ENCODE results near the gene PDE6C. TPM values are rescaled to one million over a fixed set of nuclear protein-coding genes. Genes with fewer than 3 reads are reported as not detected.

The PDE6C gene
- total and polyA plus RNA-seq, 4 donors: not detected

GRCh38 chr10:93576888-93577287 is 35.4 kb upstream of the PDE6C start (continued):
- TF ChIP-seq YY1 (IDR thresholded peaks at IDR 0.05) (no peak), SP1 (IDR thresholded peaks at IDR 0.05) (no peak), REST (IDR thresholded peaks at IDR 0.05) (no peak)

DNA sequence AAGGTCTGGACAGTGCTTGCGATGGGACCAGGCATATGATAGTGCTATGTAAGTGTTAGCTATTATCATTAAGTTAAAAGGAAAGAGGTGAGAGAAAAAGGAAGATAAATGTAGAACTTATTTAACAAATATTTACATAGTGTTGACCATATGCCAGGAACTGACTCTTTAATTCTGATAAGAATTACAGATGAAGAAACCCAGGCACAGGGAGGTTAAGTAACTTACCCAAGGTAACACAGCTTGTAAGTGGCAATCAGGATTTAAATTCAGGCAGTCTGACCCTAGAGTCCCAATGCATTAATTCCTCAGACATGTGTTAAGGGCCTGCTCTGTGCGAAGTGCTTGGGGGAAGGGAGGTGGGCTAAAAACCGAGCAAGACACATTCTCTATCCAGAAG is 34.8 kb upstream of the PDE6C start:
- no peaks in the 10 kb centered on the region for H3K27me3 ChIP-seq (ENCODE audit: control insufficient read depth in 4 of 4, insufficient read depth in 4 of 4, low read length in 3 of 4)
- H3K9ac ChIP-seq (ENCODE audit: low read depth in 1 of 2, low read length in 2 of 2): no peak overlapping the region
- no peaks in the 10 kb centered on the region for H3K4me1 ChIP-seq (ENCODE audit: control insufficient read depth in 4 of 4, insufficient read depth in 4 of 4, low read length in 3 of 4)
- DNase-seq (ENCODE audit: low spot score): no peak
- H3K27ac ChIP-seq (ENCODE audit: low read depth in 1 of 2, low read length in 2 of 2): no peak overlapping the region
- no peaks in the 10 kb centered on the region for H3K9me3 ChIP-seq (ENCODE audit: control insufficient read depth in 4 of 4, low read length in 3 of 4)
- H3K36me3 ChIP-seq (ENCODE audit: control insufficient read depth in 4 of 4, insufficient read depth in 3 of 4, low read depth in 1 of 4, low read length in 3 of 4): no peaks in the 10 kb centered on the region
- TF ChIP-seq JUND (IDR thresholded peaks at IDR 0.05) (no peak), FOXA2 (IDR thresholded peaks at IDR 0.05) (no peak), RXRA (IDR thresholded peaks at IDR 0.05) (no peak), EGR1 (IDR thresholded peaks at IDR 0.05; ENCODE audit: low read depth in 2 of 2) (no peak), HNF4G (IDR thresholded peaks at IDR 0.05) (no peak)
- TF ChIP-seq, protein P1, sequence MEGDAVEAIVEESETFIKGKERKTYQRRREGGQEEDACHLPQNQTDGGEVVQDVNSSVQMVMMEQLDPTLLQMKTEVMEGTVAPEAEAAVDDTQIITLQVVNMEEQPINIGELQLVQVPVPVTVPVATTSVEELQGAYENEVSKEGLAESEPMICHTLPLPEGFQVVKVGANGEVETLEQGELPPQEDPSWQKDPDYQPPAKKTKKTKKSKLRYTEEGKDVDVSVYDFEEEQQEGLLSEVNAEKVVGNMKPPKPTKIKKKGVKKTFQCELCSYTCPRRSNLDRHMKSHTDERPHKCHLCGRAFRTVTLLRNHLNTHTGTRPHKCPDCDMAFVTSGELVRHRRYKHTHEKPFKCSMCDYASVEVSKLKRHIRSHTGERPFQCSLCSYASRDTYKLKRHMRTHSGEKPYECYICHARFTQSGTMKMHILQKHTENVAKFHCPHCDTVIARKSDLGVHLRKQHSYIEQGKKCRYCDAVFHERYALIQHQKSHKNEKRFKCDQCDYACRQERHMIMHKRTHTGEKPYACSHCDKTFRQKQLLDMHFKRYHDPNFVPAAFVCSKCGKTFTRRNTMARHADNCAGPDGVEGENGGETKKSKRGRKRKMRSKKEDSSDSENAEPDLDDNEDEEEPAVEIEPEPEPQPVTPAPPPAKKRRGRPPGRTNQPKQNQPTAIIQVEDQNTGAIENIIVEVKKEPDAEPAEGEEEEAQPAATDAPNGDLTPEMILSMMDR (IDR thresholded peaks at IDR 0.05; ENCODE audit: low read depth, low read length, missing input control): no peak
- TF ChIP-seq, protein P2, sequence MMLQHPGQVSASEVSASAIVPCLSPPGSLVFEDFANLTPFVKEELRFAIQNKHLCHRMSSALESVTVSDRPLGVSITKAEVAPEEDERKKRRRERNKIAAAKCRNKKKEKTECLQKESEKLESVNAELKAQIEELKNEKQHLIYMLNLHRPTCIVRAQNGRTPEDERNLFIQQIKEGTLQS (IDR thresholded peaks at IDR 0.05): no peak
- WGBS: 92% methylated on average over 3 of the region's 3 CpGs
- H3K4me3 ChIP-seq (ENCODE audit: low read depth in 1 of 3, low read length in 3 of 3): no peak overlapping the region

DNA sequence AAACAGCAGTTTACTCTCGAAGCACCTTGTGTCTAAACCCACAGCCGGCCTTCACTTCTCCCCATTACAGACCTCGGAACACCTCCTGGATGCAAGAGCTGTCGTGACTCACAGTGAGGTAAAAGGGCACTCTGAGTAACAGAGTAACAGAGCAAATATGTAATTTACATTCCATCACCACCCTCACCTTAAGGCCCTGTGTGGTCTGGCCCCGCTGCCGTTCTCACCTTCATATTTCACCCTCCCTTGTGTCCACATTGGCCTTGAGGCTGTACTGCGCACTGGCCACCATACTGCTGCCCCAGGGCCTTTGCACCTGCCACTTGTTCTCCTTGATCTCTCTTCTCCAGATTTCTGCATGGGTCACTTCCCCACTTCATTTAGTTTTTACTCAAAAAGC is 33.2 kb upstream of the PDE6C start:
- 66% methylated on average over 7 of the region's 7 CpGs for WGBS
- DNase-seq (ENCODE audit: low spot score): no peak
- Histone ChIP-seq H3K4me1 (ENCODE audit: control insufficient read depth in 4 of 4, insufficient read depth in 4 of 4, low read length in 3 of 4) (no peaks in the 10 kb centered on the region), H3K27ac (ENCODE audit: low read depth in 1 of 2, low read length in 2 of 2) (no peak overlapping the region), H3K4me3 (ENCODE audit: low read depth in 1 of 3, low read length in 3 of 3) (no peak overlapping the region), H3K9ac (ENCODE audit: low read depth in 1 of 2, low read length in 2 of 2) (no peak overlapping the region), H3K9me3 (ENCODE audit: control insufficient read depth in 4 of 4, low read length in 3 of 4) (no peaks in the 10 kb centered on the region), H3K27me3 (ENCODE audit: control insufficient read depth in 4 of 4, insufficient read depth in 4 of 4, low read length in 3 of 4) (no peaks in the 10 kb centered on the region), H3K36me3 (ENCODE audit: control insufficient read depth in 4 of 4, insufficient read depth in 3 of 4, low read depth in 1 of 4, low read length in 3 of 4) (no peaks in the 10 kb centered on the region)
- TF ChIP-seq, protein P1 (IDR thresholded peaks at IDR 0.05; ENCODE audit: low read depth, low read length, missing input control): no peak
- no peak for TF ChIP-seq NR2F2 (IDR thresholded peaks at IDR 0.05)
- TF ChIP-seq ZBTB33 (IDR thresholded peaks at IDR 0.05): no peak
- TF ChIP-seq HNF4A (conservative IDR thresholded peaks at IDR 0.05): no peak
- no peak for TF ChIP-seq TAF1 (conservative IDR thresholded peaks at IDR 0.05)
- TF ChIP-seq FOXA1 (IDR thresholded peaks at IDR 0.05): no peak
- TF ChIP-seq RAD21 (IDR thresholded peaks at IDR 0.05): no peak
- no peak for TF ChIP-seq EGR1 (IDR thresholded peaks at IDR 0.05; ENCODE audit: low read depth in 2 of 2)
- TF ChIP-seq, protein P2 (IDR thresholded peaks at IDR 0.05): no peak
- TF ChIP-seq GABPA (IDR thresholded peaks at IDR 0.05 in 1 of 2, conservative IDR thresholded peaks at IDR 0.05 in 1 of 2): no peak
- no peak for TF ChIP-seq FOXA2 (IDR thresholded peaks at IDR 0.05)
- TF ChIP-seq JUND (IDR thresholded peaks at IDR 0.05): no peak
